HepG2 (cell line): ENCODE data around the gene SLC44A5. TPM values are rescaled to one million over a fixed set of nuclear protein-coding genes. Genes with fewer than 3 reads are reported as not detected.

ENCODE experiments used
- ATAC-seq: fragments of 200-7000 bp; cut with Tn5 transposase; 3 replicates; pipeline ENCODE4 v1.9.1; 2020; ENCODE audit warnings: mild to moderate bottlenecking, moderate library complexity
- BruUV-seq: library from RNA; stranded (reverse); fragments of 400-500 nt; replicated peaks from 2 replicates; lab custom pipeline; 2021; lab: Mats Ljungman, UMichigan
- CTCF ChIA-PET: fragments of 300-600 bp; formaldehyde crosslinking; extraction: SDS; loops from one replicate; lab custom pipeline; 2021; ENCODE audit warnings: low total read pairs, inconsistent platforms, low intra/inter-chr PET ratio; lab: Yijun Ruan, JAX
- POLR2A ChIA-PET: fragments of 350-600 bp; sonication (Branson Sonifier 250); formaldehyde crosslinking; loops from one replicate; lab custom pipeline; 2020; ENCODE audit warnings: antibody characterized with exemption, inconsistent platforms; lab: Yijun Ruan, JAX
- DNase-seq: peaks from one replicate; pipeline ENCODE4 v3.0.0-alpha.2; 2015; ENCODE audit warnings: low spot score
- FAIRE-seq: peaks from 3 replicates; lab custom pipeline; 2011; peaks lifted over from hg19 to GRCh38; lab: Jason Lieb, UNC
- H2AFZ ChIP-seq: one replicate; pipeline ENCODE4 v1.6.1; 2011; ENCODE audit warnings: low read length, inconsistent platforms
- H3K27ac ChIP-seq: fragments of 300-600 bp; 3 replicates; pipeline ENCODE4 v1.8.0; 2011; ENCODE audit warnings: mixed run types, mild to moderate bottlenecking, mixed read lengths, low read length, inconsistent platforms; ENCODE audit not compliant: insufficient read depth; ENCODE audit errors: extremely low read length
- H3K27me3 ChIP-seq, 2 experiments: fragments of 200-600 bp in 1 of 2; 2 replicates in 1 of 2; 3 replicates in 1 of 2; pipeline versions ENCODE4 v1.6.0 to v1.8.0; 2011; ENCODE audit warnings: low read length in 2 of 2, mild to moderate bottlenecking in 2 of 2, moderate library complexity in 2 of 2, inconsistent platforms in 1 of 2; ENCODE audit not compliant: insufficient read depth in 2 of 2, control insufficient read depth in 1 of 2
- H3K36me3 ChIP-seq, 2 experiments: fragments of 200-600 bp in 1 of 2; replicated peaks in 1 of 2; 2 replicates in 1 of 2; 3 replicates in 1 of 2; pipeline versions ENCODE4 v1.5.1 to v1.8.0; 2011; ENCODE audit warnings: low read length in 2 of 2, inconsistent platforms in 1 of 2; ENCODE audit not compliant: insufficient read depth in 2 of 2, control insufficient read depth in 1 of 2
- H3K4me1 ChIP-seq: 2 replicates; pipeline ENCODE4 v1.5.1; 2012; ENCODE audit warnings: low read length, inconsistent platforms; ENCODE audit not compliant: insufficient read depth
- H3K4me2 ChIP-seq: 2 replicates; pipeline ENCODE4 v1.6.0; 2011; ENCODE audit warnings: low read depth, low read length, inconsistent platforms
- H3K4me3 ChIP-seq, 3 experiments: fragments of 200-600 bp in 1 of 3; sonication (generic), shearing (Covaris generic) in 1 of 3; replicated peaks in 1 of 3; 2 replicates each; pipeline ENCODE4 v1.5.1; 2011 to 2016; ENCODE audit warnings: low read length in 3 of 3, inconsistent platforms in 2 of 3, low read depth in 2 of 3, mild to moderate bottlenecking in 2 of 3, control low read depth in 1 of 3, mixed read lengths in 1 of 3; ENCODE audit not compliant: insufficient read depth in 1 of 3
- H3K79me2 ChIP-seq: one replicate; pipeline ENCODE4 v1.6.1; 2011; ENCODE audit warnings: low read length, inconsistent platforms; ENCODE audit not compliant: insufficient read depth
- H3K9ac ChIP-seq: 2 replicates; pipeline ENCODE4 v1.6.0; 2011; ENCODE audit warnings: mild to moderate bottlenecking, low read depth, low read length, inconsistent platforms; ENCODE audit not compliant: insufficient read depth
- H3K9me3 ChIP-seq: 2 replicates; pipeline ENCODE4 v1.5.1; 2012; ENCODE audit warnings: mild to moderate bottlenecking, low read length
- H4K20me1 ChIP-seq: 2 replicates; pipeline ENCODE4 v1.6.0; 2011; ENCODE audit warnings: inconsistent platforms, mild to moderate bottlenecking, low read length, moderate library complexity; ENCODE audit not compliant: insufficient read depth
- FOXA1 ChIP-seq, 2 experiments: fragments of 450-650 bp in 1 of 2; sonication (generic) in 1 of 2; formaldehyde crosslinking in 1 of 2; IDR thresholded peaks; 2 replicates each; pipeline versions ENCODE4 v1.4.0 to v1.6.1; 2016 to 2020; ENCODE audit warnings: missing genetic modification reagents in 1 of 2
- KLF6 ChIP-seq: IDR thresholded peaks from 2 replicates; pipeline ENCODE4 v1.8.0; 2016; ENCODE audit warnings: missing biosample characterization, missing genetic modification reagents
- SIX4 ChIP-seq: sonication (generic); formaldehyde crosslinking; IDR thresholded peaks from 2 replicates; pipeline ENCODE4 v1.4.0; 2020; ENCODE audit warnings: missing genetic modification reagents
- ZNF605 ChIP-seq: sonication (generic); formaldehyde crosslinking; IDR thresholded peaks from 2 replicates; pipeline ENCODE4 v1.8.0; 2022; ENCODE audit warnings: mild to moderate bottlenecking, missing genetic modification reagents
- ZNF766 ChIP-seq: sonication (generic); formaldehyde crosslinking; IDR thresholded peaks from 2 replicates; pipeline ENCODE4 v1.5.0; 2020; ENCODE audit warnings: missing genetic modification reagents, borderline replicate concordance
- ZNF773 ChIP-seq: sonication (generic); formaldehyde crosslinking; IDR thresholded peaks from 2 replicates; pipeline ENCODE4 v1.4.0; 2020; ENCODE audit warnings: missing genetic modification reagents, borderline replicate concordance
- WGBS: methylation state at CpG from one replicate; pipeline ENCODE4 v1.1.6; 2017; ENCODE audit warnings: low lambda C conversion rate; 5-methylcytosine and 5-hydroxymethylcytosine counted together
- in situ Hi-C: cut with HindIII; loops from 2 replicates; pipeline ENCODE4 v1.10.0; 2017; ENCODE audit warnings: low pct_unique_long_range_greater_than_20kb; ENCODE audit not compliant: extremely low pct_ligation_motif_present
- intact Hi-C: fragments of 100-400 bp; cut with micrococcal nuclease; formaldehyde crosslinking; loops from one replicate; pipeline ENCODE4 v1.10.0; 2022; ENCODE audit not compliant: unreplicated experiment
- polyA plus RNA-seq, 8 experiments: library from polyadenylated mRNA; depleted of rRNA in 3 of 8; stranded (reverse) in 7 of 8; unstranded in 1 of 8; fragments of >200 nt; fragmentation: Illumina TruSeq in 4 of 8; extraction: Trizol in 4 of 8; gene quantifications; 2 replicates each; pipeline versions ENCODE4 v1.2.1 to v1.2.3, GENCODE V29; 2011 to 2016; ENCODE audit warnings: low read depth in 4 of 8, missing spikeins in 1 of 8, mixed read lengths in 1 of 8; ENCODE audit not compliant: insufficient read depth in 1 of 8
- total RNA-seq, 5 experiments: library from RNA; depleted of rRNA; stranded (reverse); fragments of >200 nt; fragmentation: Illumina TruSeq; extraction: Trizol; gene quantifications; 2 replicates each; pipeline ENCODE4 v1.2.3, GENCODE V29; 2016; ENCODE audit warnings: low read depth in 1 of 5
- TF ChIP-seq, protein P1 (sequence below): IDR thresholded peaks from 2 replicates; pipeline ENCODE4 v1.6.1; 2012; ENCODE audit warnings: low read depth, low read length, improper control_type of control experiment
- TF ChIP-seq, protein P2 (sequence below): sonication (generic); formaldehyde crosslinking; conservative IDR thresholded peaks from 2 replicates; pipeline ENCODE4 v1.4.0; 2020; ENCODE audit warnings: missing genetic modification reagents

The SLC44A5 gene
- total and polyA plus RNA-seq, 2 of the 13 experiments (the other 11 are each of a cell fraction or from before 2014, with no cell fraction given): 8.0 to 16.0 TPM

DNA sequence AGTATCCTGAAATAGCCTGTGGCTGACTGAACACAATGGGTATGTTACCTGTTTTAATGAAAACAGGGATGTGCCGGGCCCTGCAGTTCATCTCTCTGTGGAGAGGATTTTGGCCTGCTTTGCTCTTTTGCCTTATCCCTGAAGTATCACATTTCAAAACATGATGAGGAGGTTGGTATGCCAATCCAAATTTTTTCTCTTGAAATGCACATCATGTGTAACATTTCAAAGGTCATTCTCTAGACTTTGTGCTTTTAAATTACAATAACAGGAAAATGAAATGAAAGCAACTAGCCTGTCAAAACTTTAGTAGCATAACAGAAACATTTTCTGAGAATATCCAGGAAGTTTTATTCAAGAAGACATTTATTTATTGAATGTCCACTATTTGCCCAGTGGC, 118.9 kb downstream of the SLC44A5 start (continued):
- TF ChIP-seq, protein P1, sequence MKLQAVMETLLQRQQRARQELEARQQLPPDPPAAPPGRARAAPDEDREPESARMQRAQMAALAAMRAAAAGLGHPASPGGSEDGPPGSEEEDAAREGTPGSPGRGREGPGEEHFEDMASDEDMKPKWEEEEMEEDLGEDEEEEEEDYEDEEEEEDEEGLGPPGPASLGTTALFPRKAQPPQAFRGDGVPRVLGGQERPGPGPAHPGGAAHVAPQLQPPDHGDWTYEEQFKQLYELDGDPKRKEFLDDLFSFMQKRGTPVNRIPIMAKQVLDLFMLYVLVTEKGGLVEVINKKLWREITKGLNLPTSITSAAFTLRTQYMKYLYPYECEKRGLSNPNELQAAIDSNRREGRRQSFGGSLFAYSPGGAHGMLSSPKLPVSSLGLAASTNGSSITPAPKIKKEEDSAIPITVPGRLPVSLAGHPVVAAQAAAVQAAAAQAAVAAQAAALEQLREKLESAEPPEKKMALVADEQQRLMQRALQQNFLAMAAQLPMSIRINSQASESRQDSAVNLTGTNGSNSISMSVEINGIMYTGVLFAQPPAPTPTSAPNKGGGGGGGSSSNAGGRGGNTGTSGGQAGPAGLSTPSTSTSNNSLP: peak; percentile 16; the same call in 1 of the 2 replicates
- peak; percentile 85 for TF ChIP-seq SIX4 (CRISPR knock-in tag)

DNA sequence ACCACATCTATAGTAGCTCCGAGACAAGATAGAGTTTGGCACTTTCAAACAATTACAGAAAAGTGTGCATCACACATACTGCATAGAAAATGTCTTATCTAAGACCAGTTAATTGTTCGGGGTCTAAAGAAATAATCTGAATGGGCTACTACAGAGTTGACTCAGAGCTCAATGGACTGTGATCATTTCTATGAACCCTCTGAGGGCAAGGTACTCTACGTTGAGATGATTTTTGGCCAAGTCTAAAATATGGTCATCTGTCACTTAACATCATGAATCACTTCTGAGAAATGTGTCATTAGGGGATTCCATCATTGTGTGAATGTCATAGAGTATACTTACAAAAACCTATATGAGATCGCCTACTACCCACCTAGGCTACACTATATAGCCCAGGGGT, 123.5 kb downstream of the SLC44A5 start:
- Histone ChIP-seq H3K4me2 (no peak overlapping the region), H2AFZ (no peak overlapping the region), H3K4me1 (peaks cover 10% of the 10 kb centered on the region), H3K27ac (no peak overlapping the region), H3K36me3 (no peaks in the 10 kb centered on the region), H3K4me3 (no peak overlapping the region)
- intact Hi-C loops (no loop called here), in situ Hi-C loops (no loop called here)
- CTCF ChIA-PET: no interaction called here
- ATAC-seq (no peak), DNase-seq (no peak), FAIRE-seq (no peak)
- TF ChIP-seq, protein P2, sequence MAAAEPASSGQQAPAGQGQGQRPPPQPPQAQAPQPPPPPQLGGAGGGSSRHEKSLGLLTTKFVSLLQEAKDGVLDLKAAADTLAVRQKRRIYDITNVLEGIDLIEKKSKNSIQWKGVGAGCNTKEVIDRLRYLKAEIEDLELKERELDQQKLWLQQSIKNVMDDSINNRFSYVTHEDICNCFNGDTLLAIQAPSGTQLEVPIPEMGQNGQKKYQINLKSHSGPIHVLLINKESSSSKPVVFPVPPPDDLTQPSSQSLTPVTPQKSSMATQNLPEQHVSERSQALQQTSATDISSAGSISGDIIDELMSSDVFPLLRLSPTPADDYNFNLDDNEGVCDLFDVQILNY: no peak
- TF ChIP-seq ZNF773 (CRISPR knock-in tag) (no peak), KLF6 (no peak), ZNF766 (CRISPR knock-in tag) (no peak), FOXA1 (IDR thresholded peaks at IDR 0.05) (no peak), FOXA1 (CRISPR knock-in tag; IDR thresholded peaks at IDR 0.05) (no peak), ZNF605 (CRISPR knock-in tag) (no peak)
- TF ChIP-seq, all 625 proteins: peak for 0
- Histone ChIP-seq H4K20me1 (no peaks in the 10 kb centered on the region), H3K27me3 (no peaks in the 10 kb centered on the region), H3K79me2 (no peaks in the 10 kb centered on the region), H3K9me3 (peaks cover 12% of the 10 kb centered on the region), H3K9ac (no peak overlapping the region)
- POLR2A ChIA-PET: no interaction called here
- WGBS: 36% methylated on average over 4 of the region's 4 CpGs
- BruUV-seq: no TSS peak
